Stimulated activated CD8-positive, alpha-beta memory T cell treated with anti-CD3 and anti-CD28 coated beads, Interleukin-12 subunit alpha, Interleukin-12 subunit beta, amount 100 ng/mL, for 24 hours (primary cell): ENCODE measurements around the gene LRRC9.

ENCODE experiments used
- DNase-seq: peaks from one replicate; pipeline ENCODE4 v3.0.0-alpha.2; 2020; ENCODE audit errors: extremely low read depth

Gene LRRC9

DNA sequence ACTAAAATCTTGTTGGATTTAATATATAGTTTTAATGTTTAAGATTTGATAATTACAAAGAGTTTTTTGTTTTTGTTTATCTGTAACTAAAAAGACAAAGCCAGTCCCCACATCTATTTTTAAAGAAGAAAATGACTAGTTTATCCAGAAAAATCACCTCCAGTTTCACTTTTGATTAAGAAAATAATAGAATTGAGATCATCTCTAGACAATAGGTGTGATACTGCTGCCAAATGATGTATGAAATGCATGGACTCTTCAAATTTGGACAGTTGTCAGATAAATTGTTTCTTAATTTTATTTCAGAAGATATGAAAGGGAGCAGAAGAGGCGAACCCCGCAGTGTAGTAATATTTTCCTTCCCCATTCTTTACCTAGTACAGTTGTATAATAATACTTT, 191.8 kb downstream of the LRRC9 start:
- no peak for DNase-seq
